ENCODE data around the gene RAD52.
"Not testable (repeated sequence)": the region's sequence is repeated elsewhere in the genome, so short reads cannot be mapped to it uniquely, and the experiment has no call there.

The RAD52 gene

DNA sequence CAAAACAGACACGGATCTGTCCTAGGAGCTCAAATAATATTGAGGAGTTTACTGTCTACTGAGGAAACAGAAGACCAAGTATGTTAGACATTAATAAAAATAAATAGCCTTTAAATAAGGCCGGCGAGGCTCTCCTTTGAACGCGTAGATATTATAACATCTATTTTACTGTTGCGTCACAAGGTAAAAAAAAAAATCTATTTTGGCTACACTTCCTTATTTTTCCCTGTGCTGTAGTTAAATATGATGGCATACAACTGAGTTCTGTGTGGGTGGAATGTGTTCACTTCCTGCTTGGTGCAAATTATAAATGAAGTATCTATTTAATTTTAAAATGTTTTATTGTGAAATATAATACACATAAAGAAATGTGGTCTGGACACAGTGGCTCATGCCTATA, 17.2 kb upstream of the RAD52 start:
- no peak for DNase-seq (ENCODE audit: low read depth)

DNA sequence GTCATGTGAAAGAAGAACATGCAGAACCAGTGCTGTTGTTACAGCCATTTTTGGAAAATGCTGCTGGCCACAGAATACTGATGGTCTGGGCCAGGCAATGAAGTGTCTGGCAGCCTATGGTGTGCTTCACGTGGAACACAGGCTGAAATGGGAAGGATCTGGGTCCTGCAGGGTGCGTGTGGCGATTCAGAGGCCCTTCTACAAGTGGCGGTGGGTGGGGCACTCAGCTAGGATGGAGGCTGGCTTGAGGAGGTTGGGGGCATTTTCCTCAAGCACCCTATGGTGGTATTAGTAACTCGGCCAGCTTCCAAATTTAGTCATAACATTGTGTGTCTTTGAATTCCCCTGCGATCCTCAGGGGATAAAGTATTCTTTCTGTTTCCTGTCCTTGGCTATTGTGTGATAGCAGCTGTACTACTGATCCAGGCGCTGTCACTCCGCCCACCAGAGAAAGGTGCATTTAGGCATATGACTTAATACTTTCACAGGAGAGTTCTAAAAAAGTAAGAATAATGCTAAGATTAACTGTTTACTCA, 9.2 kb upstream of the RAD52 start:
- DNase-seq (ENCODE audit: low read depth): no peak

DNA sequence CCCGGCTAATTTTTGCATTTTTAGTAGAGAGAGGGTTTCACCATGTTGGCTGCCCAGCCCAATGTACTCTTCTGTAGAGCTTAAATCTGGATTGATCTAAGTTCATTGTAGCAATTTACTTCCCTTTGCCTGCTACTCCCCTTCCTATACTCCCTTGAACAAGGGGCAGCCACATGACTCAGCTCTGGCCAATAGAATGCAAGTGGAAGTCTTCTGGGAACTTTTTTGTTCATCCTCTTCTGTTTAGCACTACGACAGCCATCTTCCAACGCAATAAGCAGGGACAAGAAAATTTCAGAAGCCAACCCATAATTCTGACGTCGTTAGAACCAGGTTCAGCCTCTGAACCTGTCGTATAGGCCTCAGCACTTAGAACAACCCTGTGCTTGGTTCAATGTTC, 6.4 kb upstream of the RAD52 start:
- no peak for DNase-seq (ENCODE audit: low read depth)

DNA sequence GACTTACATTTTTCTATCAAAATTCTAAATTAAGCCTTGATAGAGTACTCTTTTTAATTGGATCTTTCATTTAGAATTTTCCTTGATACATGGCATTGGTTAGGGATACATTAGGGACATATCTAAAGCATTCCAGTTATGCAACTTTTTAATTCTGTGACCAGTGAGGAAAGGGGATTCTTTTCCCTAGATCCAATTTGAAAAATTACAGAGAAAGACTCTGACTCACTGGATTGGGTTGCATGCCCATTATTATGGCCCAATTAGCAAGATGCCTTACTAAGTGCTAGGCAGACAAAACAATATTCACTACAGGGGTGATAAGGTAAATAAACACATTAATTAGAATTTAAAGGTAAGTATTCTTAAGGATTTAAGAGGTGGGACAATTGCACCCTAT, 5.2 kb upstream of the RAD52 start:
- no peak for DNase-seq (ENCODE audit: low read depth)

DNA sequence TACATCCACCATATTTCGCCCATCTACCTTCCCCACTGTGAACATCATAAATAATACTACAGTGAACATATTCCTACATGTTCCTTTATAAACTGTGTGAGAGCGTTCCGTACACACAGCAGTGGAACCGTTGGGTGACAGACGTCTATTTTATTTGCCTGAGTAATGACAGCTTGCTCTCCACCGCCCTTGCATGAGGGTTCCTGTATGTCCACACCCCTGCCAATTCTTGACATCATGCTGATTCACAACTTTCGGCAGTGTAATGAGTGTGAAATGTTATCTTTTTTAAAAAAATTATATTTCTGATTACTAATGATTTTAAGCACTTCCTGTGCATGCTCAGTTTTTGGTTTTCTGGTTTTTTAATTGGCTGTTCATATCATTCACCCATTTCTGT, 4.3 kb upstream of the RAD52 start:
- no peak for DNase-seq (ENCODE audit: low read depth)

DNA sequence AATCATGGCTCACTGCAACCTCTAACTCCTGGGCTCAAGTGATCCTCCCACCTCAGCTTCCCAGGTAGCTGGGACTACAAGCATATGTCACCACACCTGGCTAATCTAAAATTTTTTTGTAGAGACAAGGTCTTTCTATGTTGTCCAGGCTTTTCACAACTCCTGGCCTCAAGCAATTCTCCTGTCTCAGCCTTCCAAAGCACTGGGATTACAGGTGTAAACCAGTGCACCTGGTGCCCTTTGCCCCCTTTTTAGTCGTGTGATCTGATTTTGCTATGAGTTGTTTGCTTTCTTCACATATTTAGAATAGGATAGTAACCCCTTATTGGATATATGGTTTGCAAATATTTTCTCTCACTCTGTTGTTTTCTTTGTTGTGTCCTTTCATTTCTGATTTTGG, 1.7 kb upstream of the RAD52 start:
- no peak for DNase-seq (ENCODE audit: low read depth)

DNA sequence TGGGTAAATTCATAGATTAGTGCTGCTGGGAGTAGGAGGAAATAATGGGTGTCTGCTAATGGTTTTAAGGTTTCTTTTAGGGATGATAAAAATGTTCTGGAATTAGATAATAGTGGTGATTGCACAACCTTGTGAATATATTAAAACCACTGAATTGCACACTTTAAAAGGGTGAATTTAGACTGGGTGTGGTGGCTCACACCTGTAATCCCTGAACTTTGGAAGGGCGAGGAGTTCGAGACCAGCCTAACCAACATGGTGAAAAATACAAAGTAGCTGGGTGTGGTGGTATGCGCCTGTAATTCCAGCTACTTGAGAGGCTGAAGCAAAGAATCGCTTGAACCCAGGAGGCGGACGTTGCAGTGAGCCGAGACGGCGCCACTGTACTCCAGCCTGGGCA, 1.3 kb downstream of the RAD52 start:
- DNase-seq (ENCODE audit: low read depth): no peak

DNA sequence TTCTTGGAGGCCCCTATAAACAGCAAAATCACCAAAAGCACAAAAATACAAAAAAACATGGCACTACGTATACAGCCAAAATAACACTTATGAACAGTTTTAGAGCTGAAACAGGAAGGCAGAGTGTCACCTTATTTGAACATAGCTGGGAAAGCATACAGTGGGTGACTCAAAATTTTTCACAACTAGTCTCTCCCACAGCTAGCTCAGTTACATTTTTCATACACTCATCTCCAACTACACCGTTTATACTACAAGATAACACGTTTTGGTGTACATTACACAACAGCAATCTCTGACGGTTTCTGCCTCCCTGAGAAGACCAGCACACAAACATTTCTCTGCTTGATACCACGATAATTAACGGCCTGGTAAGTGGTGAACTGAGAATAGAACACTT, 2.9 kb downstream of the RAD52 start:
- no peak for DNase-seq (ENCODE audit: low read depth)

DNA sequence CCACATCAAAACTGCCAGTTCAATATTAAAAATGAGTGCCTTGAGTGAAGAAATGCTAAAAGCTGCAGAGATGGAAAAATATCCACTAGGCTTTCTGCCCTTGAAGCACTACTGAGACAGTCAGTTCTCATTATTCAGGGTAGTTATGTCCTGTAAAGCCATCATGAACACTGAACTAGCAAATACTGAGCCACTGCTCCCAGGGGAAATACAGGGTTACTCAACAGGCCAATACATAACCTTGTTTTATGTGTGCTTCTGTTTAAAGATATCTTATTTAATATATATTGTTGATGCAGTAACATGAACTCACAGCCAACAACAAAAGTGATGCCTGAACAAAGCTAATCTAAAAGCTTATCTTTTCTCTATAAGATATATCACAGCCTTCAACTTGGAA, 3.3 kb downstream of the RAD52 start:
- DNase-seq (ENCODE audit: low read depth): no peak

DNA sequence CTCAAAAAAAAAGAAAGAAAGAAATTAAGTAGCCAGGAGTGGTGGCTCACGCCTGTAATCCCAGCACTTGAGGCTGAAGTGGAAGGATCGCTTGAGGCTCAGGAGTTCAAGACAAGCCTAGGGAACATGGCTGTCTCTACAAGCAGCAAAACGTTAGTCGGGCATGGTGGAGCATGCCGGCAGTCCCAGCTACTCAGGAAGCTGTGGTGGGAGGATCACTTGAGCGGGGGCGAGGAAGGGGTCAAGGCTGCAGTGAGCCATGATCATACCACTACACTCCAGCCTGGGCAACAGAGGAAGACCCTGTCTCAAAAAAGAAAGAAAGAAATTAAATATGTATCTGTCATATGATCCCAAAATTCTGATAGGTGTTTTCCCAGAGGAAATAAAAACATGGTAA, 5.3 kb downstream of the RAD52 start:
- DNase-seq (ENCODE audit: low read depth): no peak

DNA sequence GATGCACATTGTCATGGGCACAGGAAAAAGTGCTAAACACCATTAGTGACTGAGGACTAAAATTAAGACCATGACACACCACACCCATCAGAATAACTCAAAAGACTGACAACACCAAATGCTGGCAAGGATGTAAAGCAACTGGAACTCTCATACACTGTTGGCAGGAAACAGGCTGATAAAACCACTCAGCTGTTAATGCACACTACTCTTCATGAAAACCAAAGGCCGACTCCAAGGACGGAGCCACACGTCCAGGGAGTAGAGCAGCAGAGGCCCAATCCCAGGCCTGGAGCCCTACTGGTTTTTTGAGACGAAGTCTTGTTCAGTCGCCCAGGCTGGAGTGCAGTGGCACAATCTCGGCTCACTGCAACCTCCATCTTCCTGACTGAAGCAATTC, 6.4 kb downstream of the RAD52 start:
- no peak for DNase-seq (ENCODE audit: low read depth)

DNA sequence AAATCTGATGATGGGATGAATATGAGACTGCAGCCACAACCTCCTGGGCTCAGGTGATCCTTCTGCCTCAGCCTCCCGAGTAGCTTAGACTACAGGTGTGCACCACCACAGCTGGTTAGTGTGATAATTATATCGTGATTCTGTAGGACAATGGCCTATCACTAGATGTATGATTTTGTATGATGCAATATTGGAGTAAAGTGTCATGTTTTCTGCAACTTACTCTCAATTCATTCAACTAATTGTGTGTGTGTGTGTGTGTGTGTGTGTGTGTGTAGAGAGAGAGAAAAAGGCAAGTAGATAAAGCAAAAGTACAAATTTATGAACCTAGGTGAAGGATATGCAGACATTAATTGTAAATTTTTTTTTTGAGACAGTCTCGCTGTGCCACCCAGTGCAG, 10.7 kb downstream of the RAD52 start:
- no peak for DNase-seq (ENCODE audit: low read depth)

DNA sequence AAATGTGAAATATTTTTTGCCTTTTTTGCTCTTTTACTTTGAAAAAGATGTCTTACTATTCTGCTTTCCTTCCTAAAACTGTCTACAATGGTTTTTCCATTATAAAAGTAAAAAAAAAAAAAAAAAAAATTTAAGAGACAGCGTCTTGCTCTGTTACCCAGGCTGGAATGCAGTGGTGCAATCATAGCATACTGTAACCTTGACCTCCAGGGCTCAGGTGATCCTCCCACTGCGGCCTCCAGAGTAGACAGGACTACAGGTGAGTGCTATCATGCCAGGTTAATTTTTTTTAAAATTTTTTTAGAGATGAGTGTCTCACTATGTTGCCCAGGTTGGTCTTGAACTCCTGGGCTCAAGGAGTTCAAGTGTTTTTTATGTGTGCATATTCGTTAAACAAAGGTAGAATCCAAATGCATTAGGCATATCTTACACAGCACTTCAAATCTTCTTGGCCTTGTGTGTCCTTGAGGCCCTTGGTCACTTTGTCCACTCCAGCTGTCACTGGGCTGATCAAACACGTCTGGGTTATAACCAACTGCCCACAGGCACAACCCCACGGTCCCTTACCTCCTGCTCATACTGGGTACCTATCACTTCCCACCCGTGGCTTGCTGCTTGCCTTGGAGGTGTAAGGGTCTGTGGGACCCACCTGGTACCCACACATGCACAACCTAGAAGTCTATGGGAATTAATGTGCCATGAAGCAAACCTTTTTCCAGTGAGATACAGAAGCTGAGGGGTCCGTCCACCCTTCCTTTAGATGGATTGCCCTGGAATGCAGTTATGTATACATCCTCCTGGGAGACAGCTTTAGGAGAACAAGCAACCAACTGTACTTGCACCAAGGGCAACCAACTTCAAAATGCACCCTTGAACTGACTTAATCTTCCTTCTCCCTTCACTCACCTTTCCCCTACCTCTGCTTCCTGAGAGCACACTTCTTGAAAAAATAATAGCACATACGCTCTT, 12.8 kb downstream of the RAD52 start:
- no peak for DNase-seq (ENCODE audit: low read depth)

DNA sequence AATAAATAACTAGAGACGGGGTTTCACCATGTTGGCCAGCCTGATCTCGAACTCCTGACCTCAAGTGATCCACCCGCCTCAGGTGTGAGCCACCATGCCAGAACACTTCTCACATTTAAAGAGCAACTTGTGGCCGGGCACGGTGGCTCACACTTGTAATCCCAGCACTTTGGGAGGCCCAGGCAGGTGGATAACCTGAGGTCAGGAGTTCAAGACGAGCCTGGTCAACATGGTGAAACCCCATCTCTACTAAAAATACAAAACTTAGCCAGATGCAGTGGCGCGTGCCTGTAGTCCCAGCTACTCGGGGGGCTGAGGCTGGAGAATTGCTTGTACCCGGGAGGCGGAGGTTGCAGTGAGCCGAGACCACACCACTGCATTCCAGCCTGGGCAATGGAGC, 13.6 kb downstream of the RAD52 start:
- DNase-seq (ENCODE audit: low read depth): not testable (repeated sequence)

DNA sequence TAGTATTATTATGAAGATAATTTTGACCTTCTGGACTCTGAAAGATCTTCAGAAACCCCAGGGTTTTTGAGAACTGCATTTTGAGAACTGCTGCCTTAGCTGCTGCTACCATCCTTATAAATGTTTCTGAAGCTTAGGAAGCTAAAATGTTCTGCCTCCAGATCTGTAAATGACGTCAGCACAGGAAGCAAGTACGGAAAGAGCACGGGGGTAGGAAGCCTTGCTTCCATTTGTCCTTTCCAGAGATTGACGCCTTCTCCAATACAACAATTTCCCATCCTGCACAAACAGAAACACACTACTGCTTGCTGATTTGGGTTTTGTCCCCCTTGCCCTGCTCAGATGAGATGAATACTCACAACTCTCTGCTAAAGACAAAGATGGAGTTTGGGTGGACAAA, 17.9 kb downstream of the RAD52 start:
- DNase-seq (ENCODE audit: low read depth): no peak

DNA sequence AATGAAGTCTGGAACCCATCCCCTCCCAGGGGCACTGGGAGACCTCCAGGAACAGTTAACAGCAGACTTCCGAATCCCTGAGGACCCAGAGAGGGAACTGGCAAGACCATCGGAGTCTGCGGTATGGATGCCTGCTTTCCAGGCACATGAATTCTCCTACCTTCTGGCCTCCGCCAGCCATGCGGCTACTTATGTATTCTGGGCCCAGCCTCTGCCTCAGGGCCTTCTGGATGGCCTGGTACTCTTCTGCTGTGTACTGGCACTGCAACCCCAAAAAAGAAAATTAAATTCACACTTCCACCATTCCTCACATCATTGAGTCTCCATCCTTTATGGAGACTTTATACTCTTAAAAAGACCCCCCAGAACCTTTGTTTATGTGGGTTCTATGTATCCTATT, 18.4 kb downstream of the RAD52 start:
- DNase-seq (ENCODE audit: low read depth): no peak

DNA sequence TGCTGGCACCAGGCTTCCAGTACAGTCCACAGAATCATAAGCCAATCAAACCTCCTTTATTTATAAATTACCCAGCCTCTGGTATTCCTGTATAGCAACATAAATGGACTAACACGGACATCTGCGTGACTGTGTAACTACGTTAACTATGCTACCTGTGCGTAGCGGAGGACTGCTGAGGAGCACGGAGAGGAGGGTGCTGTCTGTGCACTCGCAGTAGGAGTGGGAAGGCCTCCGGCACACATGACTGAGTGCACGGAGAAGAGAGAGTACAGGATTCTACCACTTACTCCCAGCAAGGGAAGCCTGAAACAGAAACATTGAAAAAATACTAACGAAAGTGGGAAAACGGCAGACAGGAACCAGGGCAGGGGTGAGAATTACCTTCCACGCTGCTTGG, 22.9 kb downstream of the RAD52 start:
- no peak for DNase-seq (ENCODE audit: low read depth)

DNA sequence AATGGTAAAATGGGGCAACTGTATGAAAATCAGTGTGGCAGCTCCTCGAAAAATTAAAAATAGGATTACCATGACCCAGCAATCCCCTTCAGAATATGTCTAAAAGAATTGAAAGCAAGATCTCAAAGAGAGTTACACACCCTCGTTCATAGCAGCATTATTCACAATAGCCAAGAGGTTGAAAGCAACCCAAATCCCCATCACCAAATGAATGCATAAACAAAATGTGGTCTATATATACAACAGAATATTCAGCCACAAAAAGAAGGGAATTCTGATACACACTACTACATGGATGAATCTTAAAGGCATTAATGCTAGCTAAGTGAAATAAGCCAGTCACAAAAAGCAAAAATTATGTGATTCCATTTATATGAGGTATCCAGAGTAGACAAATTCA, 27.2 kb downstream of the RAD52 start:
- no peak for DNase-seq (ENCODE audit: low read depth)

DNA sequence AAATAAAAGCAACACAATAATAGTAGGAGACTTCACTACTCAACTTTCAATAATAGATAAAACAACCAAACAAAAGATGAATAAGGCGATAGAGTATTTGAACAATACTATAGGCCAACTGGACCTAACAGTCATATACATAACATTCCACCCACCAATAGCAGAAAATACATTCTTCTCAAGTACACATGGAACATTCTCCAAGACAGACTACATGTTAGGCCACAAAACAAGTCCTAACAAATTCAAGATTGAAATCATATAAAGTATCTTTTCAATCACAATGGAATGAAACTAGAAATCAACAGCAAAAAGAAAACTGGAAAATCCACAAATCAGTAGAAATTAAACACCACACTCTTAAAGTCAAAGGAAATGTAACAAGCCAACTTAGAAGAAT, 28.8 kb downstream of the RAD52 start:
- no peak for DNase-seq (ENCODE audit: low read depth)

DNA sequence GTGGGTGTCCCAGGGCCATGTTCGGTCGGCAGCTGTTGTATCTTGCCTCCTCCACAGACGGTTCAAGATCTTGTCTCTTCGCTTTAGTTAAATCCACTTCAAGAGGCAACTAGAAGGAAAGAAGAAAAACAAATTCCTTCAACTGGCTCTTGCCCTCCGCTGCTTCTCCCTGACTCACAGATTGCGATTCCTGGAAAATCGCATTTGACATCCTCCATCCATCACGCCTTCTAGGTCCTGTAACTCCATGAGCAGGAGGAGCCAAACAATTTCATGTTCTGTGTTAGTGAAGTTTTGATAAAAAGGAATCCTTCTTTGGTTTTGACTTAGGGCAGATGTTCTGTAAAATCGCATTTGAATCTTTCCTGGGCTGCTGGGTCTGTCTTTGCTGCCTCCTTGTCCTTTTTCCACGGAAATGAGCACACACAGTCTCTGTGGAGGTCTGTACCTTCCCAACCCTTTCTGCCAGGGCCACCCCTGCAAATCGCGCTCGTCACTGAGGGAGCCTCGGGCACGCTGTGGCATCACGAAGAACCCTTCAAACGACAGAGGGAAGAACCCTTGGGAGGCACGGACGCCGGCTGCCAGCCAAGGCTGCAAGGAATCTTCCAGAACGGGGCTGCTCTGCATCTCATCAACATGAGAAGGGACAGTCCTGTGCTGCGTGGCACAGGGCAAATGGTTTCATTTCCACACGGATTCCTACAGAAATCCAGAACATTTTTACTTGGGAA, 32.6 kb downstream of the RAD52 start:
- no peak for DNase-seq (ENCODE audit: low read depth)

DNA sequence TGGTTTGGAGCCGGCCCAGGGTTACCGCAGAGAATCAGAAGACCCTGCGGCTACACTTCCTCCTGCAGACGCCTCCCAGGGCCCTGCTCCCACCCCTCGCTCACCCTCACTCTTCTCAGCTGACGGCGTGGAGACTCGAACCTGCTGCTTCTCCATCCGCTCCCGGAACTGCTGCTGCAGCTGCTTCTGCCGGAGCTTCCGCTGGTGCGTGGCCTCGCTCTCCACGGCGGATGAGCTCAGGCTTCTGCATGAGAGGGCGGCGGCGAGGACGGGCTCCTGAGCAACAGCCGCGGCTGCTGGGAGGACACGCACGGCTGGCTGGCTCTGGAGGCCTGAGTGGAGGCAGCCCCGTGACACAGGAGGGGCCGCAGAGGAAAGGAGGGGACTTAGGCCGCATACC, 33.3 kb downstream of the RAD52 start:
- no peak for DNase-seq (ENCODE audit: low read depth)

DNA sequence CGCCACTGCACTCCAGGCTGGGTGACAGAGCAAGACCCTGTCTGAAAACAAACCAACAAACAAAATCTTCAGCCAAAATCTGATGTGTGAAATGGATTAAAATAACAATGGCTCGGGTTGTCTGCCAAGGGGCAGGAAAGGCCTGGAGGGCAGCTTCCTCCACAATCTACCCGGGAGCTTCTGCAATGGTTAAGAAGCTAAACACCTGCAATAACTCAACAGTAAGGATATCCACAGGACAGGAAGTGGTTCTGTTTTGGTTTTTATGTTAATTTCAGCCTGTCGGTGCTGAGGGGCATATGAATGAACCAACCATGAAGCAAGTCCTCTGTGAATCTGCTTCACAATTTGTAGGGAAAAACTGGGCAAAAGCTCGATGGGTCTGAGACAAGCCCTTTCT, 34.4 kb downstream of the RAD52 start:
- DNase-seq (ENCODE audit: low read depth): no peak

Data from activated T-cell treated with anti-CD3 and anti-CD28 coated beads for 24 hours (primary cell).